Spinal cord (tissue), 10 donors: ENCODE results near the gene PLXNA2. TPM values are rescaled to one million over a fixed set of nuclear protein-coding genes. Genes with fewer than 3 reads are reported as not detected.

Experiments
- DNase-seq, 6 donors: peaks; one replicate each; pipeline versions ENCODE4 v3.0.0 to v3.0.0-alpha.2; 2013 to 2015; ENCODE audit warnings: low spot score in 6 of 6, low read depth in 4 of 6
- H3K27ac ChIP-seq: one replicate; pipeline ENCODE4 v1.5.1; 2013; ENCODE audit warnings: low read depth, low read length, control low read depth
- H3K27me3 ChIP-seq: one replicate; pipeline ENCODE4 v1.6.1; 2013; ENCODE audit warnings: low read length; ENCODE audit not compliant: control insufficient read depth, insufficient read depth
- H3K36me3 ChIP-seq: one replicate; pipeline ENCODE4 v1.6.1; 2013; ENCODE audit warnings: low read length; ENCODE audit not compliant: control insufficient read depth, insufficient read depth
- H3K4me1 ChIP-seq: one replicate; pipeline ENCODE4 v1.6.1; 2013; ENCODE audit warnings: low read length; ENCODE audit not compliant: control insufficient read depth, insufficient read depth
- H3K4me3 ChIP-seq: one replicate; pipeline ENCODE4 v1.5.1; 2013; ENCODE audit warnings: low read depth, low read length, control low read depth
- H3K9me3 ChIP-seq: one replicate; pipeline ENCODE4 v1.6.1; 2013; ENCODE audit warnings: low read length; ENCODE audit not compliant: control insufficient read depth, insufficient read depth
- WGBS: methylation state at CpG from one replicate; pipeline ENCODE4 v1.1.5; 2013; ENCODE audit warnings: missing lambda C conversion rate; ENCODE audit not compliant: insufficient coverage; 5-methylcytosine and 5-hydroxymethylcytosine counted together
- polyA plus RNA-seq, 2 donors: library from polyadenylated mRNA; unstranded; fragments of 120-200 nt; gene quantifications; one replicate each; pipeline ENCODE4 v1.2.1, GENCODE V29; 2013; ENCODE audit not compliant: insufficient read length in 2 of 2
- total RNA-seq, 2 donors: library from RNA; depleted of rRNA in 1 of 2; stranded (reverse); fragments of 120-200 nt in 1 of 2; fragments of >200 nt in 1 of 2; gene quantifications; one replicate each; pipeline versions ENCODE4 v1.2.3 to v1.2.4, GENCODE V29; 2013 to 2014
- donor health status: healthy.

Gene PLXNA2
- total and polyA plus RNA-seq, 4 donors: 22.0 to 52.8 (median 39.7) TPM

GRCh38 chr1:208279826-208280588, 35.8 kb upstream of the PLXNA2 start:
- Histone ChIP-seq H3K36me3 (no peaks in the 10 kb centered on the region), H3K27me3 (no peaks in the 10 kb centered on the region), H3K4me3 (no peak overlapping the region), H3K27ac (no peak overlapping the region), H3K4me1 (peaks cover 3% of the 10 kb centered on the region), H3K9me3 (no peaks in the 10 kb centered on the region)
- 41% methylated on average over 8 of the region's 11 CpGs for WGBS
- DNase-seq: peak in 2 of 6 donors; percentile 82 to 90

- 33% methylated on average over 1 of the region's 1 CpG for WGBS
- peak in 1 of 6 donors; percentile 34 for DNase-seq
- Histone ChIP-seq H3K27me3 (no peaks in the 10 kb centered on the region), H3K4me1 (peaks cover 3% of the 10 kb centered on the region), H3K4me3 (no peak overlapping the region), H3K27ac (peak overlapping the region; percentile 3), H3K9me3 (no peaks in the 10 kb centered on the region), H3K36me3 (no peaks in the 10 kb centered on the region)
Measured at GRCh38 chr1:208278638-208279037, 34.5 kb upstream of the PLXNA2 start.

GRCh38 chr1:208276757-208277435, 32.7 kb upstream of the PLXNA2 start:
- whole genome bisulfite sequencing: 79% methylated on average over 3 of the region's 3 CpGs
- no peaks in the 10 kb centered on the region for H3K27me3 ChIP-seq
- no peak for DNase-seq
- H3K36me3 ChIP-seq: no peaks in the 10 kb centered on the region
- H3K4me1 ChIP-seq: peaks cover 3% of the 10 kb centered on the region
- H3K4me3 ChIP-seq: no peak overlapping the region
- H3K9me3 ChIP-seq: no peaks in the 10 kb centered on the region
- H3K27ac ChIP-seq: no peak overlapping the region

GRCh38 chr1:208275083-208275482, 30.9 kb upstream of the PLXNA2 start:
- no peaks in the 10 kb centered on the region for H3K9me3 ChIP-seq
- no peak overlapping the region for H3K27ac ChIP-seq
- H3K36me3 ChIP-seq: no peaks in the 10 kb centered on the region
- H3K4me1 ChIP-seq: peaks cover 4% of the 10 kb centered on the region
- no peak for DNase-seq
- H3K27me3 ChIP-seq: no peaks in the 10 kb centered on the region
- H3K4me3 ChIP-seq: no peak overlapping the region
- 75% methylated on average over 2 of the region's 2 CpGs for WGBS

GRCh38 chr1:208273386-208274017, 29.3 kb upstream of the PLXNA2 start:
- Histone ChIP-seq H3K9me3 (no peaks in the 10 kb centered on the region), H3K27me3 (no peaks in the 10 kb centered on the region), H3K4me3 (no peak overlapping the region), H3K4me1 (peaks cover 13% of the 10 kb centered on the region), H3K27ac (no peak overlapping the region), H3K36me3 (no peaks in the 10 kb centered on the region)
- 90% methylated on average over 6 of the region's 6 CpGs for WGBS
- no peak for DNase-seq

- H3K27me3 ChIP-seq: no peaks in the 10 kb centered on the region
Measured at GRCh38 chr1:208272713-208273112, 28.5 kb upstream of the PLXNA2 start.

GRCh38 chr1:208272311-208272710, 28.1 kb upstream of the PLXNA2 start:
- H3K4me1 ChIP-seq: peaks cover 25% of the 10 kb centered on the region
- H3K9me3 ChIP-seq: no peaks in the 10 kb centered on the region
- H3K27ac ChIP-seq: no peak overlapping the region
- WGBS: no CpG with 5 or more reads among the region's 2 CpGs
- H3K27me3 ChIP-seq: no peaks in the 10 kb centered on the region
- no peak overlapping the region for H3K4me3 ChIP-seq
- H3K36me3 ChIP-seq: no peaks in the 10 kb centered on the region
- DNase-seq: peak in 2 of 6 donors; percentile 37 to 94

More at GRCh38 chr1:208272713-208273112, 28.5 kb upstream of the PLXNA2 start:
- Histone ChIP-seq H3K4me3 (no peak overlapping the region), H3K27ac (no peak overlapping the region), H3K9me3 (no peaks in the 10 kb centered on the region), H3K36me3 (no peaks in the 10 kb centered on the region), H3K4me1 (peaks cover 21% of the 10 kb centered on the region)
- 100% methylated on average over 1 of the region's 1 CpG for WGBS
- DNase-seq: no peak

GRCh38 chr1:208271236-208271635, 27.1 kb upstream of the PLXNA2 start:
- peaks cover 29% of the 10 kb centered on the region for H3K4me1 ChIP-seq
- peak in 2 of 6 donors; percentile 24 to 46 for DNase-seq

GRCh38 chr1:208270651-208271141, 26.5 kb upstream of the PLXNA2 start:
- Histone ChIP-seq H3K4me3 (no peak overlapping the region), H3K4me1 (peaks cover 29% of the 10 kb centered on the region), H3K27me3 (peaks cover 3% of the 10 kb centered on the region), H3K36me3 (no peaks in the 10 kb centered on the region), H3K27ac (no peak overlapping the region), H3K9me3 (no peaks in the 10 kb centered on the region)
- peak in 2 of 6 donors; percentile 78 for DNase-seq
- 83% methylated on average over 1 of the region's 2 CpGs for WGBS

More at GRCh38 chr1:208271236-208271635, 27.1 kb upstream of the PLXNA2 start:
- Histone ChIP-seq H3K4me3 (no peak overlapping the region), H3K9me3 (no peaks in the 10 kb centered on the region), H3K27me3 (peaks cover 3% of the 10 kb centered on the region), H3K27ac (no peak overlapping the region), H3K36me3 (no peaks in the 10 kb centered on the region)
- WGBS: no CpG with 5 or more reads among the region's 3 CpGs
